Breast epithelium (tissue), 3 donors: ENCODE measurements around the gene ARID1B.

ENCODE experiments used
- POLR2AphosphoS5 ChIP-seq, 3 donors: sonication (generic); formaldehyde crosslinking; IDR thresholded peaks; one replicate each; pipeline ENCODE4 v1.6.1; 2017; ENCODE audit warnings: antibody characterized with exemption in 3 of 3
- TF ChIP-seq, protein P1 (sequence below), 3 donors: fragments of 450-650 bp; IDR thresholded peaks; one replicate each; pipeline ENCODE4 v1.5.1; 2016 to 2017; ENCODE audit warnings: antibody characterized with exemption in 3 of 3, mild to moderate bottlenecking in 3 of 3, moderate library complexity in 3 of 3

DNA sequence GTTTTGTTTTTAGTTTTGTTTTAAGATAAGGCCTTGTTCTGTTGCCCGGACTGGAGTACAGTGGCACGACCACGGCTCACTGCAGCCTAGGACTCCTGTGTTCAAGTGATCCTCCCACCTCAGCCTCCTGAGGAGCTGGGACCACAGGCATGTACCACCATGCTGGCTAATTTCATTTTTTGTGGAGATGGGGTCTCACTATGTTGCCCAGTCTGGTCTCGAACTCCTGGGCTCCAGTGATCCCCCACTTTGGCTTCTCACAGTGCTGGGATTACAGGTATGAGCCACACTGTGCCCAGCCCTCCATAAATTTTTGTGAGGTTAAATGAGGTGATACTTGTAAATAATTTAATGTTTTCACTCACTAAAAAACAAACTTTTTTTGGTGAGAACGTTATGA, 76.6 kb downstream of the ARID1B start:
- TF ChIP-seq POLR2AphosphoS5 (IDR thresholded peaks at IDR 0.05) = no peak
- TF ChIP-seq, protein P1, sequence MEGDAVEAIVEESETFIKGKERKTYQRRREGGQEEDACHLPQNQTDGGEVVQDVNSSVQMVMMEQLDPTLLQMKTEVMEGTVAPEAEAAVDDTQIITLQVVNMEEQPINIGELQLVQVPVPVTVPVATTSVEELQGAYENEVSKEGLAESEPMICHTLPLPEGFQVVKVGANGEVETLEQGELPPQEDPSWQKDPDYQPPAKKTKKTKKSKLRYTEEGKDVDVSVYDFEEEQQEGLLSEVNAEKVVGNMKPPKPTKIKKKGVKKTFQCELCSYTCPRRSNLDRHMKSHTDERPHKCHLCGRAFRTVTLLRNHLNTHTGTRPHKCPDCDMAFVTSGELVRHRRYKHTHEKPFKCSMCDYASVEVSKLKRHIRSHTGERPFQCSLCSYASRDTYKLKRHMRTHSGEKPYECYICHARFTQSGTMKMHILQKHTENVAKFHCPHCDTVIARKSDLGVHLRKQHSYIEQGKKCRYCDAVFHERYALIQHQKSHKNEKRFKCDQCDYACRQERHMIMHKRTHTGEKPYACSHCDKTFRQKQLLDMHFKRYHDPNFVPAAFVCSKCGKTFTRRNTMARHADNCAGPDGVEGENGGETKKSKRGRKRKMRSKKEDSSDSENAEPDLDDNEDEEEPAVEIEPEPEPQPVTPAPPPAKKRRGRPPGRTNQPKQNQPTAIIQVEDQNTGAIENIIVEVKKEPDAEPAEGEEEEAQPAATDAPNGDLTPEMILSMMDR (IDR thresholded peaks at IDR 0.05) = no peak
